Measurements from ENCODE around the gene PDCD7.

GRCh38 chr15:65154720-65155119, 21.1 kb upstream of the PDCD7 start:
- no peak for TF ChIP-seq CTCF (IDR thresholded peaks at IDR 0.05)
- no peak for TF ChIP-seq POLR2A (IDR thresholded peaks at IDR 0.05)

Measured in Peyer's patch (tissue), 4 donors.